CD14-positive monocyte (primary cell): ENCODE data around the gene AKAP4. TPM values are rescaled to one million over a fixed set of nuclear protein-coding genes. Genes with fewer than 3 reads are reported as not detected.

ENCODE experiments used
- DNase-seq, 3 donors: peaks; one replicate each; pipeline ENCODE4 v3.0.0-alpha.2; 2011 to 2022
- H2AFZ ChIP-seq: 2 replicates; pipeline ENCODE4 v1.6.0; 2012; ENCODE audit warnings: mild to moderate bottlenecking, low read depth, low read length, inconsistent platforms; ENCODE audit not compliant: insufficient read depth, poor library complexity, severe bottlenecking
- H3K27ac ChIP-seq, 2 donors: 1 replicate in 1 of 2; 2 replicates in 1 of 2; pipeline ENCODE4 v1.5.1; 2012 to 2013; ENCODE audit warnings: low read length in 2 of 2, control low read depth in 1 of 2, inconsistent platforms in 1 of 2, low read depth in 1 of 2, mild to moderate bottlenecking in 1 of 2
- H3K27me3 ChIP-seq, 2 donors: one replicate each; pipeline versions ENCODE4 v1.6.0 to v1.6.1; 2011 to 2013; ENCODE audit warnings: low read length in 2 of 2; ENCODE audit not compliant: control insufficient read depth in 2 of 2, insufficient read depth in 2 of 2
- H3K36me3 ChIP-seq, 2 donors: replicated peaks in 1 of 2; 1 replicate in 1 of 2; 2 replicates in 1 of 2; pipeline versions ENCODE4 v1.5.1 to v1.6.1; 2012 to 2013; ENCODE audit warnings: low read length in 2 of 2, control low read depth in 1 of 2, inconsistent platforms in 1 of 2, mild to moderate bottlenecking in 1 of 2; ENCODE audit not compliant: insufficient read depth in 2 of 2, control insufficient read depth in 1 of 2
- H3K4me1 ChIP-seq, 2 donors: 1 replicate in 1 of 2; 2 replicates in 1 of 2; pipeline versions ENCODE4 v1.5.1 to v1.6.1; 2012 to 2013; ENCODE audit warnings: low read length in 2 of 2, control low read depth in 1 of 2, inconsistent platforms in 1 of 2, mild to moderate bottlenecking in 1 of 2, moderate library complexity in 1 of 2; ENCODE audit not compliant: insufficient read depth in 2 of 2, control insufficient read depth in 1 of 2
- H3K4me2 ChIP-seq: replicated peaks from 2 replicates; pipeline ENCODE3; 2012; ENCODE audit warnings: low read length, moderate library complexity, mild to moderate bottlenecking; ENCODE audit not compliant: poor library complexity, severe bottlenecking; ENCODE audit errors: extremely low read depth
- H3K4me3 ChIP-seq, 3 experiments: fragments of 200-600 bp in 1 of 3; sonication (generic) in 1 of 3; replicated peaks in 1 of 3; 1 replicate in 2 of 3; 2 replicates in 1 of 3; pipeline ENCODE4 v1.5.1; 2011 to 2013; ENCODE audit warnings: low read length in 3 of 3, mild to moderate bottlenecking in 3 of 3, control low read depth in 2 of 3, low read depth in 2 of 3, inconsistent platforms in 1 of 3, moderate library complexity in 1 of 3
- H3K79me2 ChIP-seq: 2 replicates; pipeline ENCODE4 v1.6.0; 2012; ENCODE audit warnings: mild to moderate bottlenecking, control low read depth, inconsistent platforms, low read length, moderate library complexity; ENCODE audit not compliant: insufficient read depth
- H3K9ac ChIP-seq: 2 replicates; pipeline ENCODE4 v1.6.0; 2017; ENCODE audit warnings: low read length, mild to moderate bottlenecking; ENCODE audit not compliant: insufficient read depth, poor library complexity, severe bottlenecking
- H3K9me3 ChIP-seq, 2 donors: replicated peaks in 1 of 2; 1 replicate in 1 of 2; 2 replicates in 1 of 2; pipeline versions ENCODE4 v1.5.1 to v1.6.1; 2012 to 2013; ENCODE audit warnings: low read length in 2 of 2, control low read depth in 1 of 2; ENCODE audit not compliant: control insufficient read depth in 1 of 2, insufficient read depth in 1 of 2
- H4K20me1 ChIP-seq: 2 replicates; pipeline ENCODE4 v1.6.0; 2012; ENCODE audit warnings: mild to moderate bottlenecking, low read length, control low read depth, moderate library complexity; ENCODE audit not compliant: insufficient read depth
- H3K27ac Mint-ChIP-seq, 7 donors: one replicate each; pipeline ENCODE4 v1.8.0; 2020; ENCODE audit warnings: mild to moderate bottlenecking in 7 of 7, mixed read lengths in 7 of 7, moderate library complexity in 6 of 7, inconsistent platforms in 2 of 7
- H3K27me3 Mint-ChIP-seq, 3 donors: one replicate each; pipeline ENCODE4 v1.8.0; 2021 to 2022; ENCODE audit warnings: low read depth in 3 of 3, mild to moderate bottlenecking in 3 of 3, mixed read lengths in 3 of 3, moderate library complexity in 3 of 3, inconsistent platforms in 1 of 3
- H3K36me3 Mint-ChIP-seq, 2 donors: one replicate each; pipeline ENCODE4 v1.8.0; 2020; ENCODE audit warnings: mixed read lengths in 2 of 2, inconsistent platforms in 1 of 2, mild to moderate bottlenecking in 1 of 2
- H3K4me1 Mint-ChIP-seq: one replicate; pipeline ENCODE4 v1.8.0; 2020; ENCODE audit warnings: mild to moderate bottlenecking, mixed read lengths
- H3K4me3 Mint-ChIP-seq, 2 donors: one replicate each; pipeline ENCODE4 v1.8.0; 2020; ENCODE audit warnings: mild to moderate bottlenecking in 2 of 2, mixed read lengths in 2 of 2, moderate library complexity in 1 of 2
- H3K9me3 Mint-ChIP-seq, 7 donors: one replicate each; pipeline ENCODE4 v1.8.0; 2020 to 2022; ENCODE audit warnings: mixed read lengths in 7 of 7, mild to moderate bottlenecking in 6 of 7, moderate library complexity in 6 of 7, inconsistent platforms in 2 of 7
- WGBS: methylation state at CpG from one replicate; pipeline ENCODE4 v1.1.5; 2013; ENCODE audit warnings: missing lambda C conversion rate; ENCODE audit not compliant: insufficient coverage; 5-methylcytosine and 5-hydroxymethylcytosine counted together
- intact Hi-C, 2 donors: fragments of 100-400 bp; cut with micrococcal nuclease; formaldehyde crosslinking; loops; one replicate each; pipeline versions ENCODE4 v1.15.0 to v1.15.1; 2023
- polyA plus RNA-seq, 3 donors: library from polyadenylated mRNA; depleted of rRNA in 1 of 3; unstranded in 2 of 3; stranded (reverse) in 1 of 3; fragments of 300-500 nt in 2 of 3; fragments of >200 nt in 1 of 3; fragmentation: Illumina TruSeq in 2 of 3; gene quantifications; 1 replicate in 2 of 3; 2 replicates in 1 of 3; pipeline ENCODE4 v1.2.3, GENCODE V29; 2012 to 2021
- TF ChIP-seq, protein P1 (sequence below): fragments of 200-600 bp; IDR thresholded peaks from one replicate; pipeline ENCODE4 v1.8.0; 2022; ENCODE audit warnings: antibody characterized with exemption, mild to moderate bottlenecking

The AKAP4 gene
- polyA plus RNA-seq, 3 donors: not detected

DNA sequence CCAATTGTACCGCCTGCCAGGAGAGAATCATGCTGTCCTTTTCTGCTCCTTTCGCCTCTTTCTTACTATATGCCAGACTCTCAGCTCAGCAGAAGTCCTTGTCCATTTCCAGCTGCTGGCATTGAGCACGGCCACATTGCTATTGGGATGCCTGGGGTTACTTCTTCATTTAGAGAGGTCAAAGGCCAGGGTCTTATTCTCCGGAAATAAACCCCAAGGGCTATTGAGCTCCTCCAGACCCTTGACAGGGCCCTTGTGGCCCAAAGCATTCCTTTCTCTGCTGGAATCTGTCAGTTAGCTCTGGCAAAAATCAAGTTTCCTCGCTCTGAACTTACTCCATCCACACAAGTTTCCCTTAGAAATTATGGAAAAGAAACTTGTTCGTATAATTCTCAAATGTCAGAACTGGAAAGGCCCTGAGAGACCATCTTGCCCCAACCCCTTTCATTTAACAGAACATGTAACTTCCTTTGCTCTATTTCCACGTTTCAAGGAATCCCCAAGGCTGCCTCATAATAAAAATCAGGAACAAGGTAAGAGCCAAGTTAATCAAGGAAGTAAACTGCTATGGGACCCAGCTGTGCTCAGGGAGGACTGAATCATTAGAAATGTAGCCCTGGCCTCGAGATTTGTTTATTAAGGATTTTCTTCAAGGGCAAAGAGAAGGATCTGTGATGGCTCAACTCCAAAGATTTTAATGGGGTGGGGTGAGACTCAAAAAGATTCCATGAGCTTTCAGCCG, 11.8 kb downstream of the AKAP4 start:
- Mint-ChIP-seq H3K27me3 (peaks cover 0 to 13% (median 4%) of the 10 kb centered on the region in 3 donors), H3K27ac (no peak overlapping the region), H3K9me3 (peaks cover 0 to 2% (median 0%) of the 10 kb centered on the region in 7 donors), H3K4me3 (no peak overlapping the region), H3K36me3 (no peaks in the 10 kb centered on the region), H3K4me1 (no peaks in the 10 kb centered on the region)
- TF ChIP-seq, protein P1, sequence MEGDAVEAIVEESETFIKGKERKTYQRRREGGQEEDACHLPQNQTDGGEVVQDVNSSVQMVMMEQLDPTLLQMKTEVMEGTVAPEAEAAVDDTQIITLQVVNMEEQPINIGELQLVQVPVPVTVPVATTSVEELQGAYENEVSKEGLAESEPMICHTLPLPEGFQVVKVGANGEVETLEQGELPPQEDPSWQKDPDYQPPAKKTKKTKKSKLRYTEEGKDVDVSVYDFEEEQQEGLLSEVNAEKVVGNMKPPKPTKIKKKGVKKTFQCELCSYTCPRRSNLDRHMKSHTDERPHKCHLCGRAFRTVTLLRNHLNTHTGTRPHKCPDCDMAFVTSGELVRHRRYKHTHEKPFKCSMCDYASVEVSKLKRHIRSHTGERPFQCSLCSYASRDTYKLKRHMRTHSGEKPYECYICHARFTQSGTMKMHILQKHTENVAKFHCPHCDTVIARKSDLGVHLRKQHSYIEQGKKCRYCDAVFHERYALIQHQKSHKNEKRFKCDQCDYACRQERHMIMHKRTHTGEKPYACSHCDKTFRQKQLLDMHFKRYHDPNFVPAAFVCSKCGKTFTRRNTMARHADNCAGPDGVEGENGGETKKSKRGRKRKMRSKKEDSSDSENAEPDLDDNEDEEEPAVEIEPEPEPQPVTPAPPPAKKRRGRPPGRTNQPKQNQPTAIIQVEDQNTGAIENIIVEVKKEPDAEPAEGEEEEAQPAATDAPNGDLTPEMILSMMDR: no peak
- H3K4me2 ChIP-seq: no peak overlapping the region
- H3K36me3 ChIP-seq: no peaks in the 10 kb centered on the region
- H3K4me1 ChIP-seq: no peaks in the 10 kb centered on the region
- WGBS: 60% methylated on average over 1 of the region's 9 CpGs
- no peaks in the 10 kb centered on the region for H4K20me1 ChIP-seq
- H3K27me3 ChIP-seq: peaks cover 0 to 2% of the 10 kb centered on the region in 2 donors
- no peak overlapping the region for H3K9ac ChIP-seq
- H3K27ac ChIP-seq: no peak overlapping the region
- DNase-seq: no peak
- intact Hi-C loops: no loop called here
- no peaks in the 10 kb centered on the region for H3K79me2 ChIP-seq
- H2AFZ ChIP-seq: no peak overlapping the region
- no peak overlapping the region for H3K4me3 ChIP-seq
- H3K9me3 ChIP-seq: no peaks in the 10 kb centered on the region

DNA sequence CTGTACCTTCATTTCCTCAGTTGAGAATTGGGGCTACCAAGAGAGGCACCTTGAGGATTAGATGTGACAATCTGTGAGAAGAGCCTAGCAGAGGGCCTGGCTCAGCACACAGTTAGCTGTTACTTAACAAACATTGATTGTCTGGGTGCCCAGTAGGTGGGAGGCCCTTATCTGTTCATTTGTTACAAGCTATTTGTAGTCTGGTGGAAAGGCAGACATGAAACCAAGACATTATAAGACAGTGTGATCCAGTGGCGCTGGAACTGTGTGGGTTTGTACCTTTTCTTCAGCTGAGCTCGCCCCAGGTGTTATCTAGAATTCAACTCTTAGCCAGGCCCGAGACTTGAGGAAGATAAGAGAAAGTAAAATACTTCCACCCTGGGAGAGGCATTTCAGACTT, 16.9 kb downstream of the AKAP4 start:
- Histone ChIP-seq H2AFZ (no peak overlapping the region), H3K4me2 (no peak overlapping the region), H3K27me3 (peaks cover 0 to 2% of the 10 kb centered on the region in 2 donors), H3K79me2 (no peaks in the 10 kb centered on the region), H3K9me3 (no peaks in the 10 kb centered on the region), H4K20me1 (no peaks in the 10 kb centered on the region), H3K4me1 (no peaks in the 10 kb centered on the region), H3K4me3 (no peak overlapping the region), H3K9ac (no peak overlapping the region), H3K27ac (no peak overlapping the region), H3K36me3 (no peaks in the 10 kb centered on the region)
- H3K27me3 Mint-ChIP-seq: peaks cover 0 to 16% (median 2%) of the 10 kb centered on the region in 3 donors
- TF ChIP-seq, protein P1: no peak
- DNase-seq: no peak
- intact Hi-C loops: no loop called here
- peaks cover 0 to 3% (median 0%) of the 10 kb centered on the region in 7 donors for H3K9me3 Mint-ChIP-seq
- peak overlapping the region in 1 of 7 donors; percentile 11 for H3K27ac Mint-ChIP-seq
- no peak overlapping the region for H3K4me3 Mint-ChIP-seq
- no peaks in the 10 kb centered on the region for H3K36me3 Mint-ChIP-seq
- peaks cover 4% of the 10 kb centered on the region for H3K4me1 Mint-ChIP-seq
- WGBS: no CpG with 5 or more reads among the region's 3 CpGs
